ENCODE data around the gene RNF217.

The RNF217 gene

DNA sequence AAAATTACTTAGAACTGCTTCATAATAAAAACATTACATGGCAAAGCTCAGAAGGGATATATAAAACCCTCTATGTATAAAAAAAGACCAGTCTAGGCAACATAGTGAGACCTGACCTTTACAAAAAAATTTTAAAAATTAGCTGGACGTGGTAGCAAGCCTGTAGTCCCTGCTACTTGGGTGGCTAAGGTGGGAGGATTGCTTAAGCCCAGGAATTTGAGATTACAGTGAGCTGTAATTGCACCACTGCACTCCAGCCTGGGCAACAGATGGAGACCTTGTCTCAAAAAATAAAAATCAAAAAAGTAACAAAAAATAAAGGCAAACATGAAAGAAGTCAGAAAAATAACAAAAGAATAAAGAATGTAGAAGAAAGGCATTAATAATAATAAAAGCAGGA lies 169.8 kb downstream of the RNF217 start:
- no peak overlapping the region for H3K4me3 ChIP-seq
- TF ChIP-seq, protein P1, sequence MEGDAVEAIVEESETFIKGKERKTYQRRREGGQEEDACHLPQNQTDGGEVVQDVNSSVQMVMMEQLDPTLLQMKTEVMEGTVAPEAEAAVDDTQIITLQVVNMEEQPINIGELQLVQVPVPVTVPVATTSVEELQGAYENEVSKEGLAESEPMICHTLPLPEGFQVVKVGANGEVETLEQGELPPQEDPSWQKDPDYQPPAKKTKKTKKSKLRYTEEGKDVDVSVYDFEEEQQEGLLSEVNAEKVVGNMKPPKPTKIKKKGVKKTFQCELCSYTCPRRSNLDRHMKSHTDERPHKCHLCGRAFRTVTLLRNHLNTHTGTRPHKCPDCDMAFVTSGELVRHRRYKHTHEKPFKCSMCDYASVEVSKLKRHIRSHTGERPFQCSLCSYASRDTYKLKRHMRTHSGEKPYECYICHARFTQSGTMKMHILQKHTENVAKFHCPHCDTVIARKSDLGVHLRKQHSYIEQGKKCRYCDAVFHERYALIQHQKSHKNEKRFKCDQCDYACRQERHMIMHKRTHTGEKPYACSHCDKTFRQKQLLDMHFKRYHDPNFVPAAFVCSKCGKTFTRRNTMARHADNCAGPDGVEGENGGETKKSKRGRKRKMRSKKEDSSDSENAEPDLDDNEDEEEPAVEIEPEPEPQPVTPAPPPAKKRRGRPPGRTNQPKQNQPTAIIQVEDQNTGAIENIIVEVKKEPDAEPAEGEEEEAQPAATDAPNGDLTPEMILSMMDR (IDR thresholded peaks at IDR 0.05): no peak
- no peak for DNase-seq (ENCODE audit: low spot score)
- H3K27ac ChIP-seq: no peak overlapping the region

DNA sequence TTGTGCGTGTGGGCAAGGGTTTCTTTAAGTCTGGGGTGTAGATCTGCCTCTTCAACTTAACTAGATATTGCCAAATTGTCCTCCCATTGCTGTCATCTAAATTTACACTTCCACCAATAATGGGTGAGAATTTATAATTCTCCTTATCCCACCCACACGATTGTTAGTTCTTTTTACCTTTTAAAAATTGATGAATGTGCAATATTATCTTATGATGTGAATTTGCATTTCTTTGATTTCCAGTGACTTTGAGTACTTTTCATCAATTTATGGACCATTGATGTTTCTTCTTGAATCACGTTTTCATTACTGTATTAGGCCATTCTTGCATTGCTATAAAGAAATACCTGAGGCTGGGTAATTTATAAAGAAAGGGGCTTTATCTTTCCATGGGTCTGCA lies 174.1 kb downstream of the RNF217 start:
- Histone ChIP-seq H3K4me3 (no peak overlapping the region), H3K27ac (no peak overlapping the region)
- DNase-seq (ENCODE audit: low spot score): no peak
- TF ChIP-seq, protein P1 (IDR thresholded peaks at IDR 0.05): no peak

DNA sequence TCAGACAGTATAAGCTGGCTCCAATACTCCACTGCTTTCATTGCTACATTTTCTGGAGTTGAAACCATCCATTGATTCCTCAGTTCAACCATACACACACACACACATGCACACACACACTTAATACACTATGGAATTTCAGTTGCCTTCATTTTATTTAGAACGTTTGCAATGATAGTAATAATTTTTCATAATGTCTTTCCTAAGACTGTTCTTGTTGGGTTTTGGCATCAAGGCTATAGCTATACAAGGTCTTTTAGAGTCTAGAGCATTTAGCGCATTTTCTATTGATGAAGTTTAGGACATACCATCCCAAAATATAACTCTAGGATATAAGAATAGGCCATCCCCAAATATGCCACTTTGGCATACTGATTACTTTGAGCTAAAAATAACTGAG lies 175.8 kb downstream of the RNF217 start:
- DNase-seq (ENCODE audit: low spot score): no peak
- H3K4me3 ChIP-seq: no peak overlapping the region
- TF ChIP-seq, protein P1 (IDR thresholded peaks at IDR 0.05): no peak
- no peak overlapping the region for H3K27ac ChIP-seq

DNA sequence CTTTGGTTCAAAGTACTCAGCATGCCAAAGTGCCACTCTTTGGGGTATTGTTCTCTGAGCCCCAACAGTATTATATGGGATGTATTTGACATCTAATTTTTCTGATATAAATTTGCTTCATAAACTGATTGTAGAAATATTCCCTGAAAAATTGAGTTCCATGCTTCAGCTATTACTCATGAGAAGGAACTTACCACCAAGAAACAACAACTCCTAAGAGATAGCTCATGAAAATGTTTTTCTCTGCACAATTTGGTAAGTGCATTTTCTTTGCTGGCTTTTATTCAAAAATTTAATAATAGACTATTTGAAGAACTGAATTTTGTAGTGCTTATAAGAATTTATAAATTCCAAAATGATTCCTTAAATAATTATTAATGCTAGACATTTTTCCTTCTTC lies 178.6 kb downstream of the RNF217 start:
- TF ChIP-seq, protein P1 (IDR thresholded peaks at IDR 0.05): no peak
- Histone ChIP-seq H3K4me3 (no peak overlapping the region), H3K27ac (peak overlapping the region in 1 of 2 donors; percentile 27)
- no peak for DNase-seq (ENCODE audit: low spot score)
